HG03432 (cell line): Measurements from ENCODE around the gene BTAF1.
A peak's percentile ranks its signal among the peaks of the same experiment; 100 is the strongest.
"Not testable (repeated sequence)": the region's sequence is repeated elsewhere in the genome, so short reads cannot be mapped to it uniquely, and the experiment has no call there.

Source experiments
- ATAC-seq: cut with Tn5 transposase; IDR thresholded peaks from one replicate; pipeline ENCODE4 v1.9.1; 2021; ENCODE audit warnings: mild to moderate bottlenecking, moderate library complexity; ENCODE audit not compliant: unreplicated experiment

BTAF1 gene

DNA sequence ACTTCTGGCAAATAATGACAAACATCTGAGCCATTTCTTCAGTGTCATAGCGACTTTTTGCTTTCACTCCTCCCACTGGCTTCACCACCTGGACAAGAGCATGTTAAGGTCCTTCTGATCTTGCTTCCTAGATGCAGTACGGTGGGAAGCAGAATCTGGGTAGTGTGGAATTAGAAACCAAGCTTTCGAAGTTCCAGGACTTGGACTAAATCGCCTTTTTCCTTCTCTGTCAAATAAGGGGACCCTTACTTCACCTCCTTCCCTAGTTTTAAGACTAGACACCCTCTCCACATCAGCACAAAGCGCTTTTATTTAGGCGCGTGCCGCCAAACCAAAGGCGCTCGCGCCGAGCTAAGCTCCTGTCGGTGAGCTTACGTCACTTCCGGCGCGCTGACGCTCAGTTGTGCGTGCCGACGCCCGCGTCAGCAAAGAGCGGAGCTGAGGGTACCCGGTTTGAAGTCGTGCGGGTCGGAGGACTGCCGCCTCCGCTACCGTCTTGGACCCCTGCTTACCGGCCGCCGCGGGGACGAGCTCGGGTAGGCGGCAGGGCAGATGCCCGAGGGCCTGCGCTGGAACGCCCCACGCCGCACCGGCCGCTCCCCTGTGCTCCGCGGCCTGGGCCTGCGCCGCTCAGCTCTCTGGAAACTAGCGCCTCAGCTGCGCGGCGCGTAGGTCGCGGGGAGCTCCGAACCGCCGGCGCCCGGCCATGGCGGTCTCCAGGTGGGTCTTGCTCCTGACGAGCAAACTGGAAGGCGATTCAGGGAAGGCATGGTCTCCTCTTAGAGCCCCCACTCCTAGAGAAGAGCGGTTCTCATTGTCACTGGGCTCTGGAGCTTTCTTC, at the start of gene BTAF1:
TSS of gene BTAF1 (plus strand) at position 400 of the 841 bp plus-strand sequence. CDS start at position 707, 307 bp downstream.
- peak; percentile 97 for ATAC-seq

DNA sequence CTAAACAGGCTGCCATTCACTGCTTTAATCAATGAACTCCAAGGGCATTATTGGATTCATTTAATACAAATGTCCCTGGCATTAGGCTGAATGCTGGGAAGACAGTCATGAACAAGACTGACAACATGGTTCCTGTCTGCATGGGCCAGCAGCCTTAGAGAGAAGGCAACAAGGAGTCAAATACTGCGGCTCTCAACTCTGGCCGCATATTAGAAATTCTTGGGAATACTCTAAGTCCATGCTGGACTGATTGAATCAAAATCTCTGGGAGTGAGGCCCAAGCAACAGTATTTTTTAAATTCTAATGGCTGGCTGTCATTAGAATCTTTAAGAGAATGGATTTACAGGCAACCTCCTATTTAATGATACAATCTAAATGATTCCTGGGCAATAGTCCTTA, 48.4 kb upstream of the BTAF1 start:
- ATAC-seq: no peak

DNA sequence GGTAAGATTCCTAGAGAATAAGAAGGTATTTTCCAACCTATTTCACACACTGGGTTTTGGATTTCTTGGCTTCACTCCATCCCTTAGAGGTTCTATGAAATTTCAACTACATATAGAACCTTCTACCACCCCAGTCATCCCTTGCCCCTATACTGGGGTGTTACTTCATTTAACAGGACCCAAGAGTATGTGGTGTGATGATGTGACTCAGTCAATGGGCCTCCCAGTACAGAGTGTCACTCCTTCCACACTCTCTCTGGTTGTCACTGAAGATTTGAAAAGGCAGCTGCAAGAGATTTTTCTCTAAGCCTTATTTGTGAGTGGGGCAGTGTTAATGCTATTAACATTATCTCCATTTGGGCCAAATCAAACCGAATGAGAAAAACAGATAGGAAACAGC, 47.8 kb upstream of the BTAF1 start:
- no peak for ATAC-seq

DNA sequence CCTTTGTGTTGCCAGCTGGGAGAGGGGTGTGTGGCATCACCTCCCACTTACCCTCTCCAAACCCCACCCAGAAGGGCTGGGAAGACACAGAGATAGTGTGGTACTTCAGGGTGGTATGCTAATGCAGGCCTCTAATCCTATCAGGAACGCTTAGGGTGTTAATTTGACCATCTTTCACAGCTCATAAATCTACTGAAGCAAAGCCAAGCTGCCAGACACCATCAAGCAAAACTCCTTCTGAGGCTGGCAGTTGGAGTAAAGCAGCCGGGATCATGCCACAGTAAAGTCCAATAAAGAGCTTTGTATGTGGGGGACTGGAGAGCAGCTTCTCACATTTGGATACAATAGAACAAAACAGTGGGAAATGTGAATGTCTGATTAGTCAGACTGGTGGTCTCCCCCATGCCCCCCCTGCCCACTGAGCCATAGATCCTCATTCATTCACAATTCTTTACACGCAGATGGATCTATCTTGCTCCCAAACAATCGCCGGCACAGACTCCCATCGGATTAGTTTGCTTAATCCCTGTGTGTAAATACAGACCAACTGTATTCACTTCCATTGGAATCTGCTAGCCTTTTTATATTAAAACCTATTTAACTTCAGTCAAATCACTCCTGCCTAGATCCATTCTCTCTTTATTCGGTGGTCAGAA, 43.9 kb upstream of the BTAF1 start:
- no peak for ATAC-seq

DNA sequence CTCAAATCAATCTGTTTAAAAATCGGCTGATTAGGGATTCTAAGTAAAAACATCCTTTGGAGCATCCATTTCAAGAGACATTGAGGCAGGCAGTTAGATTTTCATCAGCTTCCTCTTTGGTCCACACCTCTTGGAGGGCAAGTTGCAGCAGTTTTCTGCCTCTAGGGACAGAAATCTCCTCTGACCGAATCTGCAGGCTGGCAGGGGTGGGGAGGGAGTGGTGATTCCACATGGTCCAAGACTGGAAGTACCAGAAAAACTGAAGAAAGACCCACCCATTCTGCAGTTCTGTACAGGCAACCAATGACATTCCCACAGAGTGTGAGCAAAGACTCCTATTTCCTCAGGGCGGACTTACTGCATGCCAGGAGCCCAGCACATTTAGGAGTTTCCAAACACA, 43.3 kb upstream of the BTAF1 start:
- ATAC-seq: no peak

DNA sequence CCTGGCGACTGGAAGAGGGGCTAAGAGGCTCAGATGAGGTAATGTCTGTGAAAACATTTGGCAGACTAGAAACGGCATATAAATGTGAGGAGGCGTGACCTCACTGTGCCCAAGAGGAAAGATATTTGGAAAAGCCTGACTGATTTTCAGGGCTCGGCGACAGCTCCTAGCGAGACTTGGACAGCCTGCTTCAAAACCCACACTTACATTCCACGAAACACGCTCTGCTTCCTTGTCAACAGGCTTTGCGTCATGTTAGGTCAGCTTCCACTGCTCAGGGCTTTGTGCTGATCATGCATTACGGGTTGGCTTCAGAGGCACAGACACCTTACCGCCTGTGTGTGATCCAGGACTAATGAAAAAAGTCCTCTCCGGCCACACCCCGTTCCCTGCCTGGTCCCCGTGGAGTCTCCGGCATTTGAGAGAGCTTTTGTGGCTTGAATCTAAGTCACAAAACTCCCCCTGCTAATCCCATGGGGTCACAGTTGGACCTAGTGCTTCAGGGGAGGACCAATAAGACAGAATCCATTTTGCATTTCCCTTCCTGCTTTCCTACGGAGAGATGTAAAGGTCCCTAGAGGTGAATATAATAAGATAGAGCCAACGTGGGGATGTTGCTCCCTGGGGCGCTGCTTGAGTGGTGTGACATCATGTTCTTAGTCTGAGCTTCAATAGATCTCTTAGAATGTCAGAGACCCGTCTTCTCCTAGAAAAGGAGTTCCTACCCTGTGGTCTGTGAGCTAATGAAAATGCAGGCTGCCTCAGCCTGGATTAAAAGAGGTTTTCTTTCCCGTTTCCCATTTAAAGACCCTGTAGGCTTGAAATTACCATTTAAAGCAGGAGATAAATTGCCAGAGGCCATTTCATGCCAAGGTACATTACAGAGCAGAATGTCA, 39.8 kb upstream of the BTAF1 start:
- no peak for ATAC-seq

DNA sequence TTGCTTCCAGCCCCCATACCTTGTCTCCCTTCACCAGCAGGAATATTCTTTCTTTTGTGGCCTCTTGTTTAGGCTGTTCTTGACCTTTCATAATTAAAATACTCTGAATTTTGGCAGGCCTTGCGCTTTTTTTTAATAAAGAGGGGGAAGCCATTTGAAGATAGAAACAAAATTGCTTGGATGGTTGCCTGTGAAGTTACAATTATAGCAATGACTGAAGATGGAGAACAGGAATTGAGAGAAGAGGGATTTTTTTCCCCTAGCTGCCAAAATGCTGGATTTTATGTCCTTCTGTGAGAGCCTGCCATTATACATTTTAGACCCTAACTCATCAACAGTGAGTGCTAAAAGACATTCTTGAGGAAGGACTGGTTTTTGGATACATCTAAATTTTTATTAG, 39.0 kb upstream of the BTAF1 start:
- ATAC-seq: no peak

DNA sequence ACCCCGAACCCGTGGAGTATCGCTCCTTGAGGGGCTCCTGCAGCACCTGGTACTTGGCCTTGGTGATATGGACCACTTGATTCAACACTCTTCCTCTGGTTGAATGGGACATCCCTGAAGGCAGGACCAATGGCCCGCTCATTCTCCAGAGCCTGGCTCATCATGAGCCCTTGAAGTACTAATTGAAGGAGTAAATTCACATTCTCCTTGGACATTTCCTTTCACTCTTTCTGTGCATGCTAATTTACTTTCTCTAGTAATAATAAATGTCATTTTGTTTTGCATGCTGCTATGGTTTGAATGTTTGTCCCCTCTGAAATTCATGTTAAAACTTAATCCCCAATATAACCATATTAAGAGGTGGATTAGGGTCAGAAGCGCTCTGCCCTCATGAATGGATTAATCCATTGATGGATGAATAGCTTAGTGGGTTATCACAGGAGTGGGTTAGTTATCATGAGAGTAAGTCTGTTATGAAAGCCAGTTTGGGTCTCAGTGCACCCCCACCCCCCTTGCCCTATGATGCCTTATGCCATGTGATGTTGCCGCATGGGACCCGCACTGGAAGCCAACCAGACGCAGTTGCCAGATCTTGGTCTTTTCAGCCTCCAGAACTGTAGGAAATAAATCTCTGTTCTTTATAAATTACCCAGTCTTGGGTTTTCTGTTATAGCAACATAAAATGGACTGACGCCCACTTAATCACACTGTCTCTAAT, 38.0 kb upstream of the BTAF1 start:
- no peak for ATAC-seq

DNA sequence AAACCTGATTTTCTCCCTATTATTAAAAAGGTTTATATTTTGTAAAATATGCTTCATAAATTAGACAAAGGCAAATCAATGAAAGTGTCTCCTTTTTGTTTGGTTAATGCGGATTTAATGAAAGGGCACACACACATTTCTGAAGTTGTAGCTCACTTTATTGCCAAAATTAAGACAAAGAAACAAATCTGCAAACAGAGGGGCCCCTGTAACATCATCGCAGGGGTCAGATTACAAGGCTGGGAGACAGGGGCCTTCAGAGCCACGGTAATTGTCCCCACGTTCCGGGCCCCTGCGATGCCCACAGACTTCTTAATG, 36.7 kb upstream of the BTAF1 start:
- no peak for ATAC-seq

DNA sequence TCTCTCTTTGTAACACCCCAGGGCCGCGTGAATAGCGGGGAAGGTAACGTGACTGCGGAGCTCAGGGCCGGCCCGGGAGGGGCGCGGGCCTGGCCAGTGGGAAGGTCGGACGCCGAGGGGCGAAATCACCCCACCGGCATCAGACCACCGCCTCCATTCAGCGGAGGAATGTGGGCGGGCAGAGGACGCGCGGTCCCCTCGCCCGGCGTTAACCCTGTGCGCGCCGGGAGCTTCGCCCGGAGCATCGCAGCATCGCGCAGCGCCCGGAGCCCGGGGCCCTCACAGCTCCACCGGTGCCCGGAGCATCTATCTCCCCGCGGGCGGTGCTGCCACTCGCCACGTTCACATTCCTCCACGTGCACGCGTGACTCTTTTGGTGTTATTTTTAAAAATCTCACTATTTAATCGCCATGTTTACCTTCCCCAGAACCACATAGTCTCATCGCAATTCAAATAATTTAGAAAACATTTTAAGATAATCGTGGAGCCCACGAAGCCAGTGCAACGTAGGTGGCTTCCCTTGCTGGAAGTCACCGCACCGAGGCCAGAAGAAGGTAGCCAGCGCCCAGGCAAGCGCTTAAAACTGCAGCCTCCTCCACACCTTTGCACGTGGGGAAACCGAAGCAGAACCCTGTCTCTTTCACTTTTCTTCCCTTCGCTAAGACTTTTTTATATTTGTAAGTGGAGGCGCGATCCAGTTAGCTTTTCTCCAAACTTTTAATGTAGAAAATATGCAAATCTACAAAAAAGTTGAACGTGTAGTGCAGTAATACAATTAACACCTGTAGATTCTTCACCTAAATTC, 36.1 kb upstream of the BTAF1 start:
- no peak for ATAC-seq

DNA sequence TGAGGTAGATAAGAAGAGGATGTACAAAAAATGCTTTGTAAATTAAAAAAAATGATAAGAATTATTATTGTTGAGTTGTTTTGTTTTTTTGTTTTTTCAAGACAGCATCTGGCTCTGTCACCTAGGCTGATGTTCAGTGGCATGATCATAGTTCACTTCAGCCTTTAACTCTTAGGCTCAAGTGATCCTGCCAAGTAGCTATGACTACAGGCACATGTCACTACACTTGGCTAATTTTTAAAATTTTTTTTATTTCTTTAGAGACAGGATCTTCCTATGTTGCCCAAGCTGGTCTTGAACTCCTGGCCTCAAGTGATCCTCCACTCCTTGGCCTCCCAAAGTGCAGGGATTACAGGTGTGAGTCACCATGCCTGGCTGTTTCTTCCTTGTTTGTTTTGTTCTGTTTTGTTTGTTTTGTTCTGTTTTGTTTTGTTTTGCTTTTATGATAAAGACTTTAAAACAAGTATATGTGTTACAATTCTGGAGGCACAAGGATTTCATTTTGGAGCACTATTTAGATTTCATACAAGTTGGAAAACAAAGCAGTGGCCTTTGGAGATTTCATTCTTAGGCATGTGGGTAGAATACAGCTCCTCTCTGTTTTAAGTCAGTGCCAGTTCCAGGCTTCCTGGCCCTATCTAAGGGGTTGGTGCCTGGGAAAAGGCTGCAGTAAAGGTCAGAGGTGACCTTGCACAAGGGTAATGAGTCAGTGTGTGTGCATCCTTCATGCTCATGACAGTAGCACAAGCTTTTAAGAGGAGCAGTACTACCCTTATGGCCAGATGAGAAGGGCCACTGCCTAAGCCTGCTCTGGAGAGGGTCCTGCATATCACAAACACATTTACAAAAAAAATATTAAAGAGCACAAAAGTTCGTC, 32.2 kb upstream of the BTAF1 start:
- ATAC-seq: no peak

DNA sequence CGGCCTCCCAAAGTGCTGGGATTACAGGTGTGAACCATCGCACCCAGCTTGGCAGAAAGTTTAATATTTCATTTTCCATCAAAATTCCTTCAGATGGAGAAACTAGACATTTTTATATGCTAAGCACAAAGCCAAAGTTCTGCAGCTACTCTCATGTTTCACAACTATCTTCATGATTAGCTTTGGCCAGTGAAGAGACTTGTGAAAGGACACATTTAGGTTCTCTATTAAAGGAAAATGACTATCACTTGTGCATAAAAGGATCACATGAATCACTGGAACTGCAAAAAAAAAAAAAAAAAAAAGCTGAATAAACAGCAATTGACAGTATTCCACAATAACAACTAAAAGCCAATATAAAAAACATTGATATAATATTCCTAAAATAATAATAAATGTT, 30.5 kb upstream of the BTAF1 start:
- no peak for ATAC-seq

DNA sequence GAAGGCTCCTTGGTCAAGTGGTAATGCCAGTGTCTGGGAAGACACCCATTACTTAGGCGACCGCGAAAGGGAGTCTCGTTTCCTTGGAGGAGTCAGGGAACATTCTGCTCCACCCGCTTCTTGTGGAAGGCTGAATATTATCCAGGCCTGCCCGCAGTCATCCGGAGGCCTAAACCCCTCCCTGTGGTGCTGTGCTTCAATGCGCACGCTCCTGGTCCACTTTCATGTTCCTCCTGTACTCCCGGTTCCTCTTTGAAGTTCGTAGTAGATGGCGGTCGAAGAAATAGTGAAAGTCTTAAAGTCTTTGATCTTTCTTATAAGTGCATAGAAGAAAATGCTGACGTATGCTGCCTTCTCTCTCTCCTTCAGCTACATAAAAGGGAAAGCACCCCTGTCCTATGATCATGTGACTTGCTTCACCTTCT, 29.3 kb upstream of the BTAF1 start:
- ATAC-seq: not testable (repeated sequence)

DNA sequence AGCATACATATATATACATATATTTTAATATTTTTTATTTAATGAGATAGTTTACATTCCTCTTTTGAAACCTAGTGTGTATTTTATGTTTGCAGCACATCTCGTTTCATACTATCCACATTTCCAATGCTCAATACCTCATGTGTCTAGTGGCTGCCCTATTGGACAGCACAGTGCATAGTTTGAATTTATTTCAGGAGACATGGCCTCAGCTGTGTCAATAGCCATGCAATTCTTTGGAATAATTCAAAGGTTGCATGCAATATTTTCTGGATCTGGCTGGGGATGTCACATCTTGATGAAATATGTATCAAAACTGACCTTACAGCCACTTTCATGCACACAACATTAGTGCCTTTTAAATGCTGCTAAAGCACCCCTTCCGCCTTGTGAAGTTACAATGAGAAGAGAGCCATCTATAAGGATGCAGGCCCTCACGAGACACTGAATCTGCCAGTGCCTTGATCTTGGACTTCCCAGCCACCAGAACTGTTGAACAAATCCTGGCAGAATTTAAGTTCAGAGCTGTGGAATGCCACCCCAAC, 27.3 kb upstream of the BTAF1 start:
- ATAC-seq: no peak

DNA sequence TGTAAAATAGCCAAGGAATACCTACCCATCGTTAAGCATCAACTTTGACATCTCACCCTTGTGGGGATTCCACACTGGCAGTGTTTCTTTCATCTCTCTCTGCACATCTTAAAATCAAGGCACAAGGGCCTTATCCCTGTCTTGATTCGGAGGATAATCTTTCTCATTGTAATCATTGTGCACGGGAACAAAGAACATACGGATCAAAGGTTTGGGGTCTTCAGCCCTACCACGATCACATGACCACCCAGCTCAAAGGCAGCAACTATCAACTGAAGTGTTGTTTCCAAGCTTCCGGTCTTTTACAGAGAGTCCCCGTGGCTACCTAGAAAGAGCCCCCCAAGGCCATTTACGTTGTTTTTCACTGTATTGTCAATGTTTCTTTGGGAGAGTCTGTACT, 26.1 kb upstream of the BTAF1 start:
- ATAC-seq: no peak

DNA sequence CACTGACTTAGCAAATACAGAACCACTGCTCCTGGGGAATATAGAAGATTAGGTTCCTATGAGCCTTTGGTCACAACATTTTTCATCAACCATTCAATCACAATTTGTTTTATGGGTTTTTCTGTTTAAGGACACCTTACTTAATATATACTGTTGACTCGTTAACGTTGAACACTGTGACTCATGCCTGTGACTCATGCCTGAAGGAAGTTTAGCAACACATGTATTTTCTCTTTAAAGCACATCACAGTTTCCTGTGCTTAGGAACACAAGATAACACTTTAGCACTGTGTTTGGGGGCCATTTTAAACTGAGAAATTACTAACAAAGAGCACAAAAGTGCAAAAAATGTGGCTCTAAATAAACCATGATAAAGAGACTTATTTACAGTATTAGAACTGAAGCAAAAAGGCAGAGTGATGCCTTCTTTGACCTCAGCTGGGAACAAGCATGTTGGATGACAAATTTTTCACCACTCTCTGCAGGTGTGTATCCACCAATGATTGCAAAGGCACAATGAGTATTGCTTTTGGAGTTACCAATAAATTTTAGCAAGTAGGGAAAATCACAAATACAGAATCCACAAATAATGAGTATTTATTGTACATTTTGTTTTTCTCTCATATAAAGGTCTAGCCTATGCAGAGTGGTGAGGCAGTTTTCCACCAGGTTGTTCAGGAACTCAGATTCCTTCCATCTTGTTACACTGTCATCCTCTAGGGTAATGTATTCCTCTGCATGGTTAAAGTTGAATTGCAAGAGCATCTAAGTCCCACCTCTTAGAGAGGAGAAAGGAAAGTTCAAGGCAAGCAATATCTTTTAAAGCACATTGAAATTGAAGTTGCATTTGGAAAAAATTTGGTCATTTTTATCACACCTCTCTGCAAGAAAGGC, 21.5 kb upstream of the BTAF1 start:
- peak; percentile 72 for ATAC-seq

DNA sequence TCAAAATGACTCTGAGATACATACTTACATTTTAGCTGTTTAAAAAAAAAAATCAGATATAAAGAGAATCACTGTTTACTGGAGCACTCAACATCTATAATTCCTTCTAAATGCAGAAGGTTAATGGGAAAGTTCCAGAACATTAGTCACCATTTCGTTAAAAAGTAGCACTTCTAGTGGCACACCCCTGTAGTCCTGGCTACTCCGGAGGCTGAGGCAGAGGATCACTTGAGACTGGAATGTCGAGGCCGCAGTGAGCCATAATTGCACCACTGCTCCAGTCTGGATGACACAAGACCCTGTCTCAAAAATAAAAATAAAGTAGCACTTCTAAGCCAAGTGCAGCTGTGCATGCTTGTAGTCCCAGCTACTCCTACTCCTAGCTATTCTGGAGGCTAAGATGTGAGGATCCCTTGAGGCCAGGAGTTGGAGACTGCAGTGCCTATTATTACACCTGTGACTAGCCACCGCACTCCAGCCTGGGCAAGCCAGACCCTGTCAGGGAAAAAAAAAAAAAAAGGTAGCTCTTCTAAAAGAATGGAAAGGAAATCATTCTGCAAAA, 16.5 kb upstream of the BTAF1 start:
- no peak for ATAC-seq
